Measurements from ENCODE around the gene NUP214. TPM values are rescaled to one million over a fixed set of nuclear protein-coding genes. Genes with fewer than 3 reads are reported as not detected.

Gene NUP214
- total RNA-seq, 1 donor from 2014 or later: 70.2 TPM

- intact Hi-C loops (cut with DNase I): no loop called here
- DNase-seq (ENCODE audit: extremely low spot score in 2 of 2): no peak
Measured at GRCh38 chr9:131258698-131259431, 133.5 kb downstream of the NUP214 start.

GRCh38 chr9:131259432-131259898 lies 134.1 kb downstream of the NUP214 start:
- no peak overlapping the region for H3K4me3 ChIP-seq
- TF ChIP-seq POLR2AphosphoS5 (IDR thresholded peaks at IDR 0.05; ENCODE audit: insufficient read depth in 1 of 2, low read depth in 1 of 2) (no peak), POLR2A (IDR thresholded peaks at IDR 0.05) (no peak), CTCF (IDR thresholded peaks at IDR 0.05) (no peak)
- intact Hi-C loops (cut with DNase I): no loop called here

More at GRCh38 chr9:131258698-131259431, 133.5 kb downstream of the NUP214 start:
- Histone ChIP-seq H3K4me3 (no peak overlapping the region), H3K27me3 (no peaks in the 10 kb centered on the region), H3K27ac (no peak overlapping the region), H3K36me3 (no peaks in the 10 kb centered on the region), H3K9me3 (no peaks in the 10 kb centered on the region), H3K4me1 (peaks cover 11% of the 10 kb centered on the region)
- TF ChIP-seq POLR2AphosphoS5 (IDR thresholded peaks at IDR 0.05; ENCODE audit: insufficient read depth in 1 of 2, low read depth in 1 of 2) (no peak), POLR2A (IDR thresholded peaks at IDR 0.05) (no peak), CTCF (IDR thresholded peaks at IDR 0.05) (no peak)

GRCh38 chr9:131259916-131260597 lies 134.7 kb downstream of the NUP214 start:
- no peak overlapping the region for H3K4me3 ChIP-seq
- H3K4me1 ChIP-seq: peaks cover 11% of the 10 kb centered on the region
- no peak for TF ChIP-seq POLR2A (IDR thresholded peaks at IDR 0.05)
- TF ChIP-seq POLR2AphosphoS5 (IDR thresholded peaks at IDR 0.05; ENCODE audit: insufficient read depth in 1 of 2, low read depth in 1 of 2): no peak
- no peak for TF ChIP-seq CTCF (IDR thresholded peaks at IDR 0.05)
- no peak for DNase-seq (ENCODE audit: extremely low spot score in 2 of 2)
- no peaks in the 10 kb centered on the region for H3K27me3 ChIP-seq
- no peaks in the 10 kb centered on the region for H3K9me3 ChIP-seq
- H3K27ac ChIP-seq: no peak overlapping the region
- intact Hi-C loops (cut with DNase I): no loop called here
- no peaks in the 10 kb centered on the region for H3K36me3 ChIP-seq

More at GRCh38 chr9:131259432-131259898, 134.1 kb downstream of the NUP214 start:
- H3K4me1 ChIP-seq: peaks cover 11% of the 10 kb centered on the region
- DNase-seq (ENCODE audit: extremely low spot score in 2 of 2): no peak
- H3K27ac ChIP-seq: no peak overlapping the region
- no peaks in the 10 kb centered on the region for H3K9me3 ChIP-seq
- H3K27me3 ChIP-seq: no peaks in the 10 kb centered on the region
- no peaks in the 10 kb centered on the region for H3K36me3 ChIP-seq

DNA sequence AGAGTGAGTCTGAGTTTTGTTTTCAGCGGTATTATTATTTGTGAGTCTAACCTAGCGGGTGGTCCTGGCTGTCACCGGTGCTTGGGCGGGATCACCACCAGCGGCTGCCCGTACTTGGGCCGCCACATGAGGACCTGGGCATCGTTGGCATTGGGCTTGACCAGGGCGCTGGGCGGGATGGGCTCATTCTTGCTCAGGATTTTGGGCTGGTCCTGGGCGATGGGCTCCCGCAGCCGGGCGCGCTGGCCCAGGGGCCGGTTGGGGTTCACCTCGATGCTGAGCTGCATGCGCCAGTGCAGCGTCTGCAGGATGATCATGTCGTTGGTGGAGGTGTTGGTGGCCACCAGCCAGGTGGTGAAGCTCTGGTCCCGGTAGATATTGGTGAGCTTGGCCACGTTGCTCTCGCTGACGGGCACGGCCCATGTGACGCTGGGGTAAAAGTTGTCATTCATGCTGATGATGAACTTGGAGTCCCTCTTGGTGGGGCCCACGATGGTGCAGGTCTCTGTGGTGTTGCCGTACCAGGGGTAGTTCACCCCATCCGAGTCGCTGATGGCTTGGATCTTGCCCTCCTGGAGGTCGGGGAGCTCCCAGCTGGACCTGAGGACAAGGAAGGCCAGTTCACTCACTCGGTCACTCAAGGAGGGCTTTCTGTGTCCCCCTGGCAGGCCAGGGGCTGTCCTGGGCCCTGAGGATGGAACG lies 135.5 kb downstream of the NUP214 start:
- Histone ChIP-seq H3K36me3 (no peaks in the 10 kb centered on the region), H3K27me3 (no peaks in the 10 kb centered on the region), H3K27ac (no peak overlapping the region), H3K4me3 (no peak overlapping the region), H3K4me1 (peaks cover 9% of the 10 kb centered on the region), H3K9me3 (no peaks in the 10 kb centered on the region)
- no peak for DNase-seq (ENCODE audit: extremely low spot score in 2 of 2)
- no peak for TF ChIP-seq POLR2A (IDR thresholded peaks at IDR 0.05)
- no peak for TF ChIP-seq POLR2AphosphoS5 (IDR thresholded peaks at IDR 0.05; ENCODE audit: insufficient read depth in 1 of 2, low read depth in 1 of 2)
- TF ChIP-seq CTCF (IDR thresholded peaks at IDR 0.05): no peak
- intact Hi-C loops (cut with DNase I): no loop called here

All from vagina (tissue), 2 donors.